DMS153 treated with DMSO at 0.1 percent for 48 hours (cell line): ENCODE data around the gene ZNF74.
"Not testable (repeated sequence)": the region's sequence is repeated elsewhere in the genome, so short reads cannot be mapped to it uniquely, and the experiment has no call there.

Experiments
- DNase-seq: peaks from one replicate; lab custom pipeline; 2025; ENCODE audit not compliant: unreplicated experiment; lab: John Stamatoyannopoulos, UW

Gene ZNF74

GRCh38 chr22:20399866-20400605 lies 6.1 kb downstream of the ZNF74 start:
- no peak for DNase-seq

GRCh38 chr22:20400606-20401375 lies 6.8 kb downstream of the ZNF74 start:
- no peak for DNase-seq

DNA sequence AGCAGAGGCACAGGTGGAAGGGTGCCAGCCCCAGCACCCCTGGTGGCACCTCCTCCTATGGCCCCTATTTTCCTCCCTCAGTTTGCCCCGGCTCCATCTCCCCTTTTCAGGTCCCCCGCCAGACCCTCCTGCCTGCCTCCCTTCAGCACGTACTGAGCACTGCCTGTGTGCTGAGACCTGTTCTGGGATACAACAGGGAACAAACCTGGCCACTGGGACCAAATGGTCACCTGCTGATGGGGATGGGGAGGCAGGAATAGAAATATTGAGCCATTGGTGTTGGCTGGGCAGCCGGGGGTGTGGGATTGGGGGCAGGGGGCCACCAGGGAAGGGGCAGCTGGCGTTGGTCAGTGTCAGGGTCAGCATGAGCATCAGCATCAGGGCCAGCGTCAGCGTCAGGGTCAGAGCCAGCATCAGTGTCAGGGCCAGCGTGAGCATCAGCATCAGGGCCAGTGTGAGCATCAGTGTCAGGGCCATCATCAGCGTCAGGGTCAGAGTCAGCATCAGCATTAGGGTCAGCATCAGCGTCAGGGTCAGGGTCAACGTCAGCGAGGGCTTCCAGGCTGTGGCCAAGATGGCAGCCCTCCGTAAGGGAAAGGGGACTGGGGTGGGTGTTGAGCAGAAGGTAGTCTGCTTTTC lies 7.5 kb downstream of the ZNF74 start:
- no peak for DNase-seq

DNA sequence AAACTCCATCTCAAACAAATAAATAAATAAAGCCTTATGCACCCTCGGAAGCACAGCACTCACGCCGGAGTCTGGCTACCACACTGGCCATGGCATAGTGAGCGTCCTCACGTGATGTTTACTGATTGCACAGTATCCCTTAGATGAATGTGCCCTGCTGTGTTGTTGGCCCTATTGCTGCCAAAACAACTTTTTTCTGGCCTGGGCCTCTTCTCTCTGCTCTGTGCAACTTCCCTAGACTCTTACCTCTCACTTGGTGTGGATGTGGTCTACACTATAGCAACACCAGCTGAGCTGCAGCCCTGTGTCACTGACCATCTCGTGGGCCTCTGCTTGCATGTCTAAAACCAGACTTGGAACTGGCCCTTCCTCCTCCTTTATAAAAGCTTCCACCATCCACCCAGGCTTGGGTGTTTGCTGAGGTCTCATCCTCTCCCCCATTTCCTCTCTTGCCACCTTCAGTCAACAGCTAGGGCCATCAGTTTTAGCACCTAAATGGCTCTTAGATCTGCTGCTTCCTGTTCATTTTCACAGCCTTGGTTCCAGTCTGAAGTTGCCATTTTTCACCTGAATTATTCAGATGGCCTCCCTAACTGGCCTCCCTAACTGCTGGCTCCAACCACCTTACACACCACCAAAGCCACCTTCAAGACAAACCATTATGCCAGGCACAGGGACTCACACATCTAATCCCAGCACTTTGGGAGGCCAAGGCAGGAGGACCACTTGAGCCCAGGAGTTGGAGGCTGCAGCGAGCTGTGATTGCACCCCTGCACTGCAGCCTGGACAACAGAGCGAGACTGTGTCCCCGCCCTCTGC lies 9.2 kb downstream of the ZNF74 start:
- DNase-seq: no peak

- DNase-seq: no peak
Measured at GRCh38 chr22:20403779-20404140, 9.8 kb downstream of the ZNF74 start.

- no peak for DNase-seq
Measured at GRCh38 chr22:20404881-20405280, 10.9 kb downstream of the ZNF74 start.

DNA sequence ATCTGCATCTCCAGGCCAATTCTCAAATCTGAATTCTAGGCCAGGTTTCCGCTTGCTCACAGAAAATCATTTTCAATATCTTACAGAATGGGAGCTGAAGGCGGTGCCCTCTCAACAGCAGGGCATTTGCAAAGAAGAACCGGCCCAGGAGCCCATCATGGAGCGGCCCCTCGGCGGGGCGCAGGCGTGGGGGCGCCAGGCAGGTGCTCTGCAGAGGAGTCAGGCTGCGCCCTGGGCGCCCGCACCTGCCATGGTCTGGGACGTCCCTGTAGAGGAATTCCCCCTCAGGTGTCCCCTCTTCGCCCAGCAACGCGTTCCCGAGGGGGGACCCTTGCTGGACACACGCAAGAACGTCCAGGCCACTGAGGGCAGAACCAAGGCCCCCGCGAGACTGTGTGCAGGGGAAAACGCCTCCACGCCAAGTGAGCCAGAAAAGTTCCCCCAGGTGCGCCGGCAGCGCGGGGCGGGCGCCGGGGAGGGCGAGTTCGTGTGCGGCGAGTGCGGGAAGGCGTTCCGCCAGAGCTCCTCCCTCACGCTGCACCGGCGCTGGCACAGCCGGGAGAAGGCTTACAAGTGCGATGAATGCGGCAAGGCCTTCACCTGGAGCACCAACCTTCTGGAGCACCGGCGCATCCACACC lies 11.5 kb downstream of the ZNF74 start:
- no peak for DNase-seq

GRCh38 chr22:20405931-20406685 lies 12.2 kb downstream of the ZNF74 start:
- DNase-seq: no peak

GRCh38 chr22:20406686-20407408 lies 12.9 kb downstream of the ZNF74 start:
- no peak for DNase-seq

GRCh38 chr22:20407829-20408228 lies 13.9 kb downstream of the ZNF74 start:
- no peak for DNase-seq

DNA sequence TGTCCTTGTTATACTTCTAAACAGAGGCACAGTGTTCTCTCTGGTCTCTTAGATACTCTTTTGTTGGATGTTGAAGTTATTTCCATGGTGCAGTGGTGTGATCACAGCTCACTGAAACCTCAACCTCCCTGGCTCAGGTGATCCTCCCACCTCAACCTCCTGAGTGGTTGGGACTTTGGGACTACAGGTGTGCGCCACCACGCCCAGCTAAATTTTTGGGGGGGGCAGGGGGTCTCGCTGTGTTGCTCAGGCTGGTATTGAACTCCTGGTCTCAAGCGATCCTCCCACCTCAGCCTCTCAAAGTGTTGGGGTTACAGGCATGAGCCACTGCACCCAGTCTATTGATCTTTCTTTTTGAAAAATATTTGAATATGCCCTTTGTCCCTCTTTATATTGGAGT lies 14.9 kb downstream of the ZNF74 start:
- no peak for DNase-seq

DNA sequence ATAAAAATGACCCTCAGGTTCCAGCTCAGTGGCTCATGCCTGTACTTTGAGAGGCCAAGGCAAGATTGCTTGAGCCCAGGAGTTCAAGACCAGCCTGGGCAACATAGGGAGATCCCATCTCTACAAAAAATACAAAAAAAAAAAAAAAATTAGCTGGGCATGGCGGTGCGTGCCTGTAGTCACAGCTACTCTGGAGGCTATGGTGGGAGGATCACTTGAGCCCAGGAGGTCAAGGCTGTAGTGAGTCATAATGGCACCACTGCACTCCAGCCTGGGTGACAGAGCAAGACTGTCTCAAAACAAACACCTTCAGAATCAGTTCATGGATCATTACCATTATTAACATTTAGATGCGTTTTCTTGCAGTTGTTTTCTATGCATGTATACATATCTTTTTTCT lies 15.4 kb downstream of the ZNF74 start:
- DNase-seq: not testable (repeated sequence)

DNA sequence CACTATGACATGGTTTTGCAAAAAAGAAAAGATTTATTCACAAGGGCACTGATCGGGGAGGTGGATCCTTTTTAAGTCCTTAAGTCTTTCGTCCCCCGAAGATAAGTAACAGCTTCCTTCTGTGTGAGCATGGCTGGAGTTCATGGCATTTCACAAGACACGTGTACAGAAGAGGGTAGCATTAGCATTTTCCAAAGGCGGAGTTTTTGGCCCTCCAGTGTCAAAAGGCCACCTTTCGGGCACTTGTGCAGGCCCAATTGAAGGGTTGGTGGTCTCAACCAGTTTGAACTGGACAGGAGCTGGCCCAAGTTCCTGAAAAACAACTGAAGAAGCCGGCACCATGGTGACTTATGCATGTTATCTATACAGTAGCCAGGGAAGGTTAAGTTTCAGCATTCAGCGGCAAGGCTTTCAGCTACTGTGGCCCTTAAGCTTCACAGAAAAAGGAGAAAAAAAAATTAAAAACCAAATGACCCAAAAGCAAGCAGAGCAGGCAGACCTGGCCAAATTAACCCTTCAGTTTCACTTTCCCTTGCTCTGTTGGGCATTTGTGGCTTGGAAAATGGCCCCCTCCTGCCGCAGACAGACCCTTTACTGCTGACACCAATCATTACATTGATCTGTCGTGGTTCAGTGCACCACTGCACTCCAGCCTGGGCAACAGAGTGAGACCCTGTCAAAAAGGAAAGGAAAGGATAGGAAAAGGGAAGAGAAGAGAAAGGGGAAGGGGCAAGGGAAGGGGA lies 18.7 kb downstream of the ZNF74 start:
- no peak for DNase-seq

DNA sequence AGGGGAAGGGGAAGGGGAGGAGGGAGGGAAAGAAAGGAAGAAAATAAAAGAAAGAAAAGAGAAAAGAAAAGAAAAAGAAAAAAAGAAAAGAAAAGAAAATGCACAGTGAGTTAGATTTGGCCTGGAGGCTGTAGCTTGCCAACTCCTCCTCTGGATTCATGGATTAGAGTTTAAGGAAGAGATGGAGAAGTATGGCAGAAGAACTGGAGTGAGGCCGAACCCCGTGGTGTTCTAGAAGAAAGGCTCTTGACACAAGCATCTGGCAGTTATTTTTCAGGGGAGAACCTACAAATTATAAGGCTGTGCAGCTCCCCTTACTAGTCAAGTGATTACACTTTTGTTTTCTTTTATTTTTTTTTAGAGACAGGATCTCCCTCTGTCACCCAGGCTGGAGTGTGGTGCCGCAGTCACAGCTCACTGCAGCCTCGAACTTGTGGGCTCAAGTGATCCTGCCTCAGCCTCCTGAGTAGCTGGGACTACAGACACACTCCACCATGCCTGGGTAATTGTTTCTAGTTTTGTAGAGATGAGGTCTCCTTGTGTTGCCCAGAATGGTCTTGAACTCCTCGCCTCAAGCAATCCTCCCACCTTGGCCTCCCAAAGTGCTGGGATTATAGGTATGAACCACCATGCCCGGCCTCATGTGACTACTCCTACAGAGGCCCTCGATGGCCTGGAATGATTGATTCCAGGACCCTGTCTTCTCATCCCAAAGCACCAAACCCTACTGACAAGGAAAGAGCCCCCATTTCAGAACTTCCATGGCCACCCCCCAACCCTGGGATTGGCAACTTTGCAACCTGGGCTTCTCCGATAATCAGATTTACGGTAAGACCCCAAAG lies 19.5 kb downstream of the ZNF74 start:
- no peak for DNase-seq

DNA sequence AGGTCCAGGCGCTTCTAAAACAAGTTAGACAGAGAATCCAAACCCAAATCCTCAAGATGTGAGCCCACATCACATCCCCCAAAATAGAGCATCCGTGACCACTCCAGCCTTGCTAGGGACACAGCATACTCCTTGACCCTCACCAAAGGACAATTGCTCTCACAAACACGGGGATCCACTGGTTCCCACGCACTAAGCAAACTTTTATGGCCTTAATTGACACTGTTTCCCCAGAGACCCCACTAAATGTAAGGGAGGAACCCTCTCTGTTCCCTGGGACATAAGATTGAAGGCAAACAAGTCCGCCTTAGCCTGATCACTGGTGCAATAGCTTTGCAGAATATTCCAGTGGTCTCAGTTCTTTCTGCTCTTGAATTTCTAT lies 20.1 kb downstream of the ZNF74 start:
- DNase-seq: no peak

DNA sequence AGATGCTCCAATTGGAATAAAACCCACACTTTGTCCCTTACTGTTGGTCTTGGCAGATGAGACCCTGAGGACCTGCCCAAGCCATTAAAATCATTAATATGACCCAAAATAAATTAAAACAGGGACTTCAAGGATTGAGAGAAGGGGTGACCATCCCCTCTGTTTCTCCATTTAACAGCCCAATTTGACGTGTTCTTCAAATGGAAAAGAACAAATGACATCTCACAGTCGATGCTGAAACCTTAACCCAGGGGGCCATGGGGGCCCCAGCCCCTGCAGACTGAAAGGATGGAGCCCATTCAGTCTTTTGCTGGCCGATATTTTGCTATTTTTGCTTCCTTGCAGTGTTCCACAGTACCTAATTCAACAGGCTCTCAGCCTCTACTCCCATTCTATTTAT lies 20.5 kb downstream of the ZNF74 start:
- no peak for DNase-seq

GRCh38 chr22:20415241-20415640 lies 21.3 kb downstream of the ZNF74 start:
- DNase-seq: not testable (repeated sequence)

GRCh38 chr22:20415699-20416098 lies 21.7 kb downstream of the ZNF74 start:
- not testable (repeated sequence) for DNase-seq
